ENCODE results near the gene AP1M1. TPM values are rescaled to one million over a fixed set of nuclear protein-coding genes. Genes with fewer than 3 reads are reported as not detected.
A peak's percentile ranks its signal among the peaks of the same experiment; 100 is the strongest.

AP1M1 gene
- total RNA-seq, 4 donors from 2014 or later = 39.3 to 64.6 (median 46.8) TPM

DNA sequence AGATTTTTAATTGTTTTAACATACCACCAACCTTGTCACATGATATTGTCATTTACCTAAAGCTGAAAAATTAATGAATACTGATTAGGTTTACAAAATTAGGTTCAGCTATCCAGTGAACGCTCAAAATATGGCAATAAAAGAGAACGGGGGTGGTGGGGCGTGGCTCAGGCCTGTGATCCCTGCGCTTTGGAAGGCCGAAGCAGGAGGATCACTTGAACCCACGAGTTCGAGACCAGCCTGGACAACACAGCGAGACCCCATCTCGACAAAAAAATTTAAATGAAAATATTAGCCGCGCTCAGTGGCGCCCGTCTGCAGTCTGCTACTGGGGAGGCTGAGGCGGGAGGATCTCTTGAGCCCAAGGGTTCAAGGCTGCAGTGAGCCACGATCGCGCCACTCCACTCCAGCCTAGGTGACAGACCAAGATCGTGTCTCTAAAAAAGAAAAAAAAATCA is 13.0 kb upstream of the AP1M1 start:
- WGBS, 2 donors = 38 to 58% methylated on average over 13 to 18 of the region's 18 CpGs

DNA sequence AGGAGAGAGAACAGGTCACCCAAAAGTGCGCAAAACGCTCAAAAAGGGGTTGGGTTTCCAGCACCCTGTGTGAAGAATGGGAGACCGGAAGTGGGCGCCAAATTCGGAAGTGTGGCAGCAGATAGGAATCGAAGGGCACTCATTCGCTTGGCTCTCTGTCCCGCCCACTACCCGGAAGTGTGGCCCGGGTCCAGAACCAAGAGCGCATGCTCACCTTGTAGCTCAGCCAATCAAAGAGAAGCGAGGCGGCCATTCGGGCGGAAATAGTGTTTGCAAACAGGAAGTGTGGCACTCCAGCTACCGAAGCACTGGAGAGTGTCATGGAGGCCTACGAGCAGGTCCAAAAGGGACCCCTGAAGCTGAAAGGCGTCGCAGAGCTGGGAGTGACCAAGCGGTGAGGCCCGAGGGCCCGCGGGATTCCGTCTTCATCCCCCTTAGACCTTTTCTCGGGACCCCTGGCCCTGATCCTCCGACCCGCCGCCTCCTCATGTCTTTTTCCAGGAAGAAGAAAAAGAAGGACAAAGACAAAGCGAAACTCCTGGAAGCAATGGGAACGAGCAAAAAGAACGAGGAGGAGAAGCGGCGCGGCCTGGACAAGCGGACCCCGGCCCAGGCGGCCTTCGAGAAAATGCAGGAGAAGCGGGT is 12.5 kb upstream of the AP1M1 start, which contains the start of gene FAM32A:
Gene FAM32A, plus strand, starts transcription at position 288 of the 645 bp plus-strand sequence. Its CDS starts 33 bp downstream, at position 321.
- TF ChIP-seq CTCF (IDR thresholded peaks at IDR 0.05) = peak in 5 of 6 experiments; percentile 39 to 81 (median 43)
- TF ChIP-seq POLR2A (IDR thresholded peaks at IDR 0.05) = peak in 3 of 4 donors; percentile 72 to 81 (median 73)
- peak; percentile 97 for DNase-seq
- H3K27me3 ChIP-seq = no peaks in the 10 kb centered on the region
- H3K27ac ChIP-seq = peak within 1 kb of the TSS; percentile 84 to 93 (median 85)
- peak within 1 kb of the TSS; percentile 52 to 95 (median 84) for H3K4me3 ChIP-seq
- H3K4me1 ChIP-seq = peaks cover 12 to 49% (median 13%) of the 10 kb centered on the region in 3 donors
- WGBS, 2 donors = 0% methylated on average over 34 to 35 of the region's 39 CpGs
- intact Hi-C loops (cut with DNase I) = loop anchor here (5.0 to 10.0 kb wide), 2 partner anchors 148 to 560 kb away; no protein-coding TSS in a partner anchor
- peaks cover 4 to 38% (median 17%) of the 10 kb centered on the region in 3 donors for H3K36me3 ChIP-seq
- no peaks in the 10 kb centered on the region for H3K9me3 ChIP-seq

More for the DNA sequence above, 13.0 kb upstream of the AP1M1 start:
- intact Hi-C loops (cut with DNase I) = loop anchor here (5.0 to 10.0 kb wide), 2 partner anchors 147 to 560 kb away; no protein-coding TSS in a partner anchor
- H3K27ac ChIP-seq = peak overlapping the region; percentile 22 to 93 (median 85)
- peaks cover 0 to 33% (median 11%) of the 10 kb centered on the region in 3 donors for H3K36me3 ChIP-seq
- no peaks in the 10 kb centered on the region for H3K9me3 ChIP-seq
- TF ChIP-seq CTCF (IDR thresholded peaks at IDR 0.05) (no peak), POLR2A (IDR thresholded peaks at IDR 0.05) (no peak)
- H3K4me1 ChIP-seq = peaks cover 12 to 49% (median 13%) of the 10 kb centered on the region in 3 donors
- H3K4me3 ChIP-seq = peak overlapping the region; percentile 52 to 95 (median 84)
- DNase-seq = no peak
- H3K27me3 ChIP-seq = no peaks in the 10 kb centered on the region

GRCh38 chr19:16185768-16186123 is 12.0 kb upstream of the AP1M1 start:
- peak overlapping the region; percentile 84 to 93 (median 85) for H3K27ac ChIP-seq
- H3K9me3 ChIP-seq = no peaks in the 10 kb centered on the region
- WGBS, 2 donors = 0% methylated on average over 16 to 20 of the region's 20 CpGs
- intact Hi-C loops (cut with DNase I) = loop anchor here (5.0 to 10.0 kb wide), 2 partner anchors 148 to 561 kb away; no protein-coding TSS in a partner anchor
- DNase-seq = no peak
- no peaks in the 10 kb centered on the region for H3K27me3 ChIP-seq
- peaks cover 9 to 43% (median 22%) of the 10 kb centered on the region in 3 donors for H3K36me3 ChIP-seq
- H3K4me3 ChIP-seq = peak overlapping the region; percentile 52 to 95 (median 84)
- H3K4me1 ChIP-seq = peaks cover 12 to 47% (median 13%) of the 10 kb centered on the region in 3 donors
- TF ChIP-seq CTCF (IDR thresholded peaks at IDR 0.05) (peak in 2 of 6 experiments; percentile 20 to 28), POLR2A (IDR thresholded peaks at IDR 0.05) (no peak)

DNA sequence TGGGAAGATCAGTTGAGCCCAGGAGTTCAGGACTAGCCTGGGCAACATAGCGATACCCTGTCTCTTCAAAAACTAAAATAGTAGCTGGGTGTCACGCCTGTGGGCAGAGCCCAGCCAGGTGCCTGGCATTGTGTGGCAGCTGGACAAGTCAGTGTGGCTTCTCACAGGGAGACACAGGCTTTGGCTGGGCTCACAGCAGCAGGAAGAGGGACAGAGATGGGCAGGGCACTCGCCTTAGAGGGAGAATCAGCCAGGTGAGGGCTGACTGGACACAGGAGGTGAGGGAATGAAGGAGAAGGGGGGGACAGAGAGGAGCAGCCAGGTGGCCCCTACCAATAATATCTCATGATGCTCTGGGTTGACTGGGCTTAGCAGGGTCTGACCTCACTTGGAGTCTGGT is 9.2 kb upstream of the AP1M1 start:
- no peak for DNase-seq
- Histone ChIP-seq H3K9me3 (no peaks in the 10 kb centered on the region), H3K27me3 (no peaks in the 10 kb centered on the region), H3K4me3 (no peak overlapping the region), H3K4me1 (peaks cover 9 to 36% (median 12%) of the 10 kb centered on the region in 3 donors), H3K27ac (no peak overlapping the region), H3K36me3 (peaks cover 19 to 71% (median 32%) of the 10 kb centered on the region in 3 donors)
- TF ChIP-seq POLR2A (IDR thresholded peaks at IDR 0.05) = no peak
- no peak for TF ChIP-seq CTCF (IDR thresholded peaks at IDR 0.05)
- intact Hi-C loops (cut with DNase I) = loop anchor here (5.0 to 10.0 kb wide), 2 partner anchors 151 to 564 kb away; no protein-coding TSS in a partner anchor
- 88 to 94% methylated on average over 3 of the region's 3 CpGs for WGBS, 2 donors

GRCh38 chr19:16190198-16190597 is 7.5 kb upstream of the AP1M1 start:
- WGBS, 2 donors = 63 to 100% methylated on average over 1 to 3 of the region's 6 CpGs
- H3K36me3 ChIP-seq = peaks cover 19 to 73% (median 32%) of the 10 kb centered on the region in 3 donors
- no peaks in the 10 kb centered on the region for H3K27me3 ChIP-seq
- no peak overlapping the region for H3K4me3 ChIP-seq
- peaks cover 9 to 30% (median 12%) of the 10 kb centered on the region in 3 donors for H3K4me1 ChIP-seq
- TF ChIP-seq POLR2A (IDR thresholded peaks at IDR 0.05) (no peak), CTCF (IDR thresholded peaks at IDR 0.05) (no peak)
- H3K27ac ChIP-seq = no peak overlapping the region
- DNase-seq = no peak
- intact Hi-C loops (cut with DNase I) = no loop called here
- no peaks in the 10 kb centered on the region for H3K9me3 ChIP-seq
